GM12801 (cell line): Measurements from ENCODE around the gene SLC8A1.

Experiments used
- CTCF ChIP-seq: IDR thresholded peaks from one replicate; pipeline ENCODE4 v1.5.1; 2011; ENCODE audit warnings: control low read depth; ENCODE audit not compliant: insufficient read length; ENCODE audit errors: extremely low read depth

The SLC8A1 gene

DNA sequence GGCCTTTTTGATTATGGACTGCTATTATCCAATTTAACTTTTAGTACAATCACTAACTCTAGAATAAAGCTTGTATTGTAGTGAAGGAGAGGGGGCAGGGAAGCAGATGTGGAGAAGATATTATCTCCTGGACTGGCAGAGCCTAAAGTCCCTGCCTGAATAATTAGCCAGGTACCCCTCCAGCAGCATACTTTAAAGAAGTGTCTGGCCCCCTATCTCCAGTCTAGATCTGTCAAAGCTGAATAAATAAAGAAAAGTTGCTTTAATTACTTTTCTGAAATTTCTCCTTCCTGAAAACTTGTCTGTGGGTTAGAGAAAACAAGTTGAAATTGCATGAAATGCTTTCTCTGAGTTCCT is 258.2 kb downstream of the SLC8A1 start:
- TF ChIP-seq CTCF = no peak

DNA sequence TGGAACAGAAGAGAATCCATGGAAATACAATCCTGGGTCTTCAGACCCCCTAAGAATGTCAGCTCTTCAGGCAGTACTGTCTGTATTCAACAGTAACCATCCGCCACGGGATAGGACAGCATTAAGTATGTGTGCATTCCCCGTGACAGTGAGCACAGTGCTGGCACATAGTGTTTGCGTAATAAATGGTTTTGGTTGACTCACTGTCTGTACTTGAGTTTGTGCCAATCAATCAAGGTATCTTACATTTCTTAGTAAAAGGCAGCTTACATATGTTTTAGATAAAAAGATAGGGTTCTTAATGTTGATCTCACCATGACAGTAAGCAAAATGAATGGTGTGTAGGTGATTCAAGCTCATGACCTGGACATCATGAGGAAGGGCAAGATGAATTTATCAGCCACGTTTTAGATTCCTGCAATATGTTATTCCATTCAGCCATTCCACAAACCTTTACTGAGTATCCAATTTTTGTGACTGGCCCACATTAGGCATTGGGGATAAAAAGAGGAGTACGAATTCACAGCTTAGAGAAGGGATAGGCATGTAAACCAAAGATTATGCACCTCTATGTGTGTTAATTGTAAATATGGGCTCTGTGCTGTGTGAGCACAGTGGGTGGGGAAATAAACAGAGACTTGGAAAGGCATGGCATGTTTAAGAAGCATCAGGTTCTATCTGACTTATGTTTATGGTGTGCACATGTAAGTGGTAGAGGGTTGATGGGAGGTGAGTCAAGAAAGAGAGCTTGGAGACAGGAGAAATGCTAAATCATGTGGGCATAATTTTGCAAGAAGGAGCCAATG is 258.8 kb downstream of the SLC8A1 start:
- no peak for TF ChIP-seq CTCF

GRCh38 chr2:40190457-40190856 is 261.4 kb downstream of the SLC8A1 start:
- TF ChIP-seq CTCF = no peak

GRCh38 chr2:40189881-40190280 is 262.0 kb downstream of the SLC8A1 start:
- TF ChIP-seq CTCF = no peak

GRCh38 chr2:40187054-40187453 is 264.8 kb downstream of the SLC8A1 start:
- no peak for TF ChIP-seq CTCF

DNA sequence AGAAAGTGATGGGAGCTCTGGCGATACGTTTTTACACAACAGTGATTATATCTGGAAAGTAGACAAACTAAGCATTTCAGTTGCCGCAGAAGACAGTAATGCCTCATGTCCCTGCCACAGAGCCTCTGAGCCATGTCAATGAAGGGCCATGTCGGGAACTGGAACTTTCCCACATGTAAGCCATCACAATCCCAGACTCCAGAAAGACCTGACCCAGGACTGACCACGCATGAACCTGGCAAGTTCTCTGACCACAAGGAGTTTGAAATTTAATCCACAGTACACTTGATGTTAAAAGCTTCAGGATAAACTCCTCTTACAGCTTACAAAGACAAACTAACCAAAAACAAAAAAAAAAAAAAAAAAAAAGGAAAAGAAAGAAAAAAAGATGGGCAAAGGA is 267.3 kb downstream of the SLC8A1 start:
- TF ChIP-seq CTCF = no peak

- no peak for TF ChIP-seq CTCF
Observed at GRCh38 chr2:40181855-40182254, 270.0 kb downstream of the SLC8A1 start.
